Measurements from ENCODE around the gene PRIM2.
"Not testable (repeated sequence)": the region's sequence is repeated elsewhere in the genome, so short reads cannot be mapped to it uniquely, and the experiment has no call there.

Gene PRIM2

DNA sequence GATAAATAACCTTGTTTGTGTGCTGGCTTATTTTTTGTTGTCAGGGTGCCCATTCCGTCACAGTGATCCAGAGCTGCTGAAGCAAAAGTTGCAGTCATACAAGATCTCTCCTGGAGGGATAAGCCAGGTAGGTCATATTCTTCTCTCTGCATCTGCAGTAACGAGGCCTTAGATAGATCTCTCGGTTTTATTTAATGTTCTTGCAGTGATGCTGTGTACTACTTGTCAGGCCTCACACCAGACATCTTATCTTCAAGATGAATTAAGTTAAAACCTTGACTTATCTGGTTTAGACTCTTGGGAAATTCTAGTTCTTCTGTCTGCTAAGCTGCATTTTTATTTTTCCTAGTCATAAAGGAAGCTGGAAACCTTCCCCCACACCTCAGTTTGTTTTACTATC is 288.9 kb downstream of the PRIM2 start:
- DNase-seq (ENCODE audit: low read depth) = not testable (repeated sequence)

DNA sequence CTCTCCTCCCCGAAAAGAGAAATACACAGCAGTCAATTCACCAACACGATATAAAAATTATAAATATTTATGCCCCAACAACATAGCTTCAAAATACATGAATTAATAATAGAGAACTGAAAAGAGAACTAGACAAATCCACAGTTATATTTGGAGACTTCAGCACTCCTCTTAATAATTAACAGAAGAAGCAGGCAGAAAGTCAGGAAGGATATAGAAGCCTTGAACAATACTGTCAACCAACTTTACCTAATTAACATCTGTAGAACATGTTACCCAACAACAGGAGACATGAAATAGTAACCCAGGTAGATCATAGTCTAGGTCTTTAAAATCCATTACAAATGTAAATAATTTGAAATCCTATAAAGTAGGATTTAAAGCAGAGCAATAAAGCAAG is 293.2 kb downstream of the PRIM2 start:
- not testable (repeated sequence) for DNase-seq (ENCODE audit: low read depth)

DNA sequence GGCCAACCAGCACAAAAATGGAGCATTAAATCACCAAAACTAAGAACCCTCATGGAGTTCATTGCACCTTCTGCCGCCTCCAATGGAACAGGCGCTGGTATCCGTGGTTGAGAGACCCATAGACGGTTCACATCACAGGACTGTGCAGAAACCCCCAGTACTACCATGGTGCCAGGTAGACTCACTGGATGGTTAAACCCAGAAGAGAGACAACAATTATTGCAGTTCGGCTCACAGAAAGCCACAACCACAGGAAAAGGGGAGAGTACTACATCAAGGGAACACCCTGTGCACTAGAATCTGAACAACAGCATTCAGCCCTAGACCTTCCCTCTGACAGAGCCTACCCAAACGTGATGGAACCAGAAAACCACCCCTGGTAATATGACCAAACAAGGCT is 301.5 kb downstream of the PRIM2 start:
- not testable (repeated sequence) for DNase-seq (ENCODE audit: low read depth)

DNA sequence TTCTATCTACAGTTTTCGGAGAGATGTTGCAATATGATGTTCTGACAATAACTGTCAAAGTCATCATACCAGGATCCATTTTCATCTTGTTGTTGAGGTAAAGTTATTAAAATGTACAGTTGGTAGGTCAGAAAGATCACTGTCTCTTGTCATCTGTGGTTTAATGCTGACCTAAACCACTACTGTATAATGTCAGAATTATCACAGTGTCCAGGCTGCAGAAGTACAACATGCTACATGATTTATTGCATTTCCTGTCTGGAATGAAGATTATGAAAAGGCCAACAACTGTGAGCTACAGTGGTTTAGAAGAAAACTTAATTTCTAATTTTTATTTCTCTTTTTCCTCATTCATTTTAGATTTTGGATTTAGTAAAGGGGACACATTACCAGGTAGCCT is 314.3 kb downstream of the PRIM2 start:
- not testable (repeated sequence) for DNase-seq (ENCODE audit: low read depth)

DNA sequence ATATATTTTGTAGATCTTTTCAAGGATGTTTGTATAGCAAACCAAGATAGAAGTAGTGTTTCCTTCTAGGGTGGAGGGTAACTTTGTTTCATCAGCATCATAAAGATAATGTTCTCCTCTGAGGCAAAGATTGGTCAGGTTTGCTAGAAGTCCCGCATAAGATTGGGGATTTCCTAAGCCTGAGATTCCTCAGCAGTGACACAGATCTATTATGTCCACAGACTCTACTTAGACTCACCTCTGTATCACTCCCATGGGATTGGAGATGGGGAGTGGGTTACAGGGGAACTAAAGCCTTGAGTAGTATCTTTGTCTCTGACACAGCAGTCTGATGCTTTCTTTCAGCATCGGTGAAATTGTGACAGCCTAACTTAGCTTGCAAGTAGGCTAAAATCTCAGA is 341.1 kb downstream of the PRIM2 start:
- not testable (repeated sequence) for DNase-seq (ENCODE audit: low read depth)

DNA sequence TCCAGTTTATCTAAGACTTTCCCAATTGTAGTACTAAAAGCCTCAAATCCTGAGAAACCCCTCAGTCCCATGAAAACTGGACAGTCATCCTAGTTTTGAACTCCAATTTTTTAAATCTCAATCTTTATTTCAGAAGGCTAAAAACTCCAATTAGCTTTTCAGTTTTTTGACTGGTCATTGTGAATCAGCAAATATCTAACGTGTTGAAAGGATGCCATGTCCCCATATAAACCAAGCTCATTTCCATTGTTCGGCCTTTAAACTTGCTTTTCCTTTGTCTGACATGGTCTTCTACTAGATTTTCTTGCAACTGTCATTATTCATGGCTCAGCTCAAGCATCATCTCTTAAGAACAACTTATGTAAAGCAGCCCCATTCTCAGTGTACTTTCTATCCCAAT is 342.4 kb downstream of the PRIM2 start:
- DNase-seq (ENCODE audit: low read depth) = not testable (repeated sequence)

DNA sequence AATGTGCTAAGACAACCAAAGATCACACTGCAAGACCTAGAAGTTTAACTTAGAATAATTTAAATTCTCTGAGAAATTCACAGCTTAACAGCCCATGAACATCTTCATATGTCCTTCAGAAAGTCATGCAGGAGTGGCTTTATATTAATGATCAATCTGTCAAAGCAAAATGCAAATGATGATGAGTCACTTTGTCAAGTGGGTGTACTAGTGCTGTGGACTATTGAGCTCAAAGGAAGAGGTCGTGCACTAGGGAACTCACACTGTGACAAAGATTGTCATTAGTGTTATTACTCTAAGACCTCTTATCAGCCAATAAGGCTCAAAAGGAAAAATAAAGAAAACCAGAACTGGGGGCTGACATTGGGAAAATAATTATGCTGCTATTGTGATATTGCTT is 343.5 kb downstream of the PRIM2 start:
- not testable (repeated sequence) for DNase-seq (ENCODE audit: low read depth)

DNA sequence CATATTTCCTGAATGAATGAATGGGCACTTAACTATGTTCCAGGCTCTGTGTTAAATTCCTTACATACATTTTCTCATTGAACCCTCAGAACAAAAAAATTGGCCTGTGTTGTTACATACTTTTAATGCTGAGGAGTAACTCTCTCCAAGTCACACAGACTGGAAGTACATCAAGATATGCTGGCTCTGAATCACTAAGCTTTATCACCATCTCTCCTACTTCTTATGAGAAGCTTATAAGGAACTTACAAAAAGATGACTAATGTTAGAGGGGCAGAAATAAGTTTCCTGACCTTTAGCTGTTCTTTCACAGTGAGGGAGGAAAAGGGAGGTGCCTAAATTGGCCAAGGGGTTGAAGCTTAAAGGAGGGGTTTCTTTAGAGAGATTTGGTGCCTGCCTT is 350.7 kb downstream of the PRIM2 start:
- DNase-seq (ENCODE audit: low read depth) = not testable (repeated sequence)

DNA sequence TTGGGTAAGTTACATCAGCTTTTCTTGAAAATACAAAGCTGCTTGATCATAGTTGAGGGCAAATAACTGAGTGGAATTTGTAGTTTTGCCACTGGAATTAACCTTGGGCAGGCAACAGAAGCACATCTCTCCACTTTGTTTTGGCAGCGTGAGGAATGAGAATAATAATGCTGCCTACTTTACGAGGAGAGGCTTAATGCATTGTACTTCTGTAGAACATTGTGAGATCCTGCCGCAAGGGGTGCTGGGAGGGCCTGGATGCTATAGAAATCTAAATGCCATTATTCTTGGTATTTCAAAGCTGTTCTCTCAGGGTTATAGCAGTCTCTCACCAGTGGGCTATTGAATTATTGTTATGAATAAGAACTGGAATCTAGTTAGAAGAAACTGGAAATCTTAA is 353.8 kb downstream of the PRIM2 start:
- DNase-seq (ENCODE audit: low read depth) = not testable (repeated sequence)

DNA sequence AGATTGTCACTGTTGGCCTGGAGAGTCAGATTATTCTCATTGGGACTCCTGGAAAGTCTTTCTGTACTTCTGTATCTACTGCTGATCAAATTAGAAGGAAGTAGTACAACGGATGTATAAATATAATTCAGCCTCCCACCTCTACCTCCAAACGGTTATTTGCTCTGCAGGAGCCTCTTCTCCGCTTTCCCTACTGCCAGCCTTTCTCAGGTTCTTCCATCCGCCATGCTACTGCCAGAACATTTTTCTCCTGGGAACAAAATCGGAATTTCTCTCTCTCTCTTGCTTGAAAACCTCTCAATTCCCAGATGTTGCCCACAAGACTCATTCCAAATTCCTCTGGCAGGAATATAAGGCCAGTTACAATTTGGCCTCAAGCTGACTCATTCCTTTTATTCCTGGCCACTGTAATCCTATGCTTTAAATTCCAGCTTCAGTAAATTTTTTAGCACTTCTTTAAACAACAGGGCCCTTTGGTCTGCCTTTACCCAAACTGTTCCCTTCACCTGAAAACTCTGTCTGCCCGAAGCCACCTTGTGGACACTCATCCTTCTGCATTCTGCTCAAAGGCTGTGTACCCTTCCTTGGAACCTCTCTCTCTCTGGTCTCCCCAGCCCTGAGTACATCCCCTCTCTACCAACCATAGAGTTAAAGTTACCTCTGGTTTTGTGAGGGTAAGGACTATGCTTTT is 354.7 kb downstream of the PRIM2 start:
- DNase-seq (ENCODE audit: low read depth) = not testable (repeated sequence)

DNA sequence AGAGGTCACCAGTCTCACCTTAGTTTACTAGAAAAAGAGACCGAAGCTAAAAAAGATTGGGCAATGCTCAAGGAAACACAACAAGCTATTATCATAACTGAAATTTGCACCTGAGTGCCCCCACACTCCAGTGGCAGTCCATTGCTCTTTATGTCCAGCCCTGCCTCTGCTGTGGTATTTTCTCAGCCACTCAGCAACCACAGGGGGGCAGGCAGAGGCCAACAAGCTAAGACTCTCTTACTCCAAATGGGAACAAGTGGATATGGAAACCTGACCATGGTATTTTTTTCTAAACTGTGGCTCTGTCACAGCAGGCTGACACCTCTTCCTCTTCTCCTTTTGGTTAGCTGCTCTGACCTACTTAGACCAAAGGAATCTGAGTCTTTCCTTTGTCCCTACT is 355.9 kb downstream of the PRIM2 start:
- DNase-seq (ENCODE audit: low read depth) = not testable (repeated sequence)

DNA sequence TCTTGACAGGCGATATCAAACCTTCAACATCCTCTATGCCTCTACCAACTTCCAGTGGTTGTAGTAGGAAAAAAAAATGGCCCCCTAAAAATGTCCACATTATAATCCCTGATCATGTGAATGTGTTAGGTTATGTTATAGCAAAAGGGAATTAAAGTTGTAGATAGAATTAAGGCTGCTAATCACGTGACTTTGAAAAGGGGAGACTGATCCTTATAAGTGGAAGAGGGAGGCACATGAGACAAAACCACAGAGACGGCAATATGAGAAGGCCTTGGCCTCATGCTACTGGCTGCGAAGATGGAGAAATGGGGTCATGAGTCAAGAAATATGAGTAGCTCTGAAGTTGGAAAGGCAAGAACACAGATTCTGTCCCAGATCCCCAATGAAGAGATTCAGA is 358.0 kb downstream of the PRIM2 start:
- DNase-seq (ENCODE audit: low read depth) = not testable (repeated sequence)

DNA sequence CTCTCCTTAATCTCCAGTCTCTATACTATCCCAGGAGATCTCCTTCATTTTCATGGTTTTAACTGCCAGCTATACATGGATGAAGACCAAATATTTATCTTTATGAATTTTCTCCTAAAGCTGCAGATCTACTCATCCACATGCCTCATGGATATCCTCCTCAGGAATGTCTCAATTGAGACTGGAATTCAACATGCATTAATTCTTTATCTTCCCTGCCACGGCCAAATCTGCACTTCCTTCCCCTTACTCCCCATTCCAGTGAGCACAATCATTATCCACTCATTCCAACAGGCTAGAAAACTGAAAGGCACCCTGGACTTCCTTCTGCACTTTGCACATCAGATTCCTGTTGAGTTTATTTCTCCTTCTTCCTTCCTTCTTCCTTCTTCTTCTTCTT is 379.0 kb downstream of the PRIM2 start:
- not testable (repeated sequence) for DNase-seq (ENCODE audit: low read depth)
